GM21390 (cell line): ENCODE measurements around the gene LRRC7.
"Not testable (repeated sequence)": the region's sequence is repeated elsewhere in the genome, so short reads cannot be mapped to it uniquely, and the experiment has no call there.

Source experiments
- ATAC-seq: cut with Tn5 transposase; IDR thresholded peaks from one replicate; pipeline ENCODE4 v1.9.1; 2021; ENCODE audit not compliant: unreplicated experiment

LRRC7 gene

DNA sequence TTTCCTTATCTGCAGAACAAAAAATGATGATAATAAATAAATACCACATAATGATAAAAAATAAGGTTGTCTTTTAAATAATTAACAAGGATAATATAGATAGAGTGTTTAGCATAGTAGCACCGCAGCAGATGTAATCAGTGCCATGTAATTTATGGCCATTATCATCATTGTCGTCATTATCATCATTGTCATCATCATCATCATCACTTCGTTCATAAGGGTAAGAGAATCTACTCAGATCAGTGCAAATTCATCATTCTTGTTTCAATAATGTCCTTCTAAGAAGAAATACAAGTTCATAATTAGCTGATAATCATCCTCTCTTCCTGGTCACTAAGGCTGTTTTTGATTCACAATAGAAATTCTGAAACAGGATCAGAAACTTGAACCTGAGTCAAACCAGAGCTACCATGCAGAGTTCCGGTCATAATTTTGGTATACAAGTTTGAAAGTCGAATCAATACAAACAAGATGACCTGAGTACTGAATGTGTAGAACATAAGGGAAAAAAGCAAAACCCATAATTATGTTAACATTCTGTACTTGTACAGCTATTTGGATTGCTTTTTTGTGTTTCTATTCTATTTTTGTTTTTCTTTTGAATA, 465.6 kb downstream of the LRRC7 start:
- ATAC-seq = peak; percentile 74

DNA sequence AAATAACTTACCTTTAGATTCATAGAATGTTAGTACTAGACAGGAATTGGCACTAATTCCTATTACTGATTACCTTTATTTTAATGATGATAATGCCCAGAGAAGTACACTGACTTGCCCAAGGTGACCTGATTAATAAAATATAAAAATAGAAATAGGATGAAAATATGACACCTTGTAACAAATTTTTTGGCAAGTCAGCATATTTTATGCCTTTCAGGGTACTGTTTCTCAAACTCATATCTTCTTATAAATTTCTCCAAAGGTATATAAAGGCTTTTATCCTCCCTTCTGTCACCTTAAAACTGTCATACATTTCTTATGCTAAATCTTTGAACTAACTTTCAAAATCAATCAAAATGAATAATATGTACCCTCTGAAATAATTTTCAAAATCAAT, 466.2 kb downstream of the LRRC7 start:
- ATAC-seq = no peak

DNA sequence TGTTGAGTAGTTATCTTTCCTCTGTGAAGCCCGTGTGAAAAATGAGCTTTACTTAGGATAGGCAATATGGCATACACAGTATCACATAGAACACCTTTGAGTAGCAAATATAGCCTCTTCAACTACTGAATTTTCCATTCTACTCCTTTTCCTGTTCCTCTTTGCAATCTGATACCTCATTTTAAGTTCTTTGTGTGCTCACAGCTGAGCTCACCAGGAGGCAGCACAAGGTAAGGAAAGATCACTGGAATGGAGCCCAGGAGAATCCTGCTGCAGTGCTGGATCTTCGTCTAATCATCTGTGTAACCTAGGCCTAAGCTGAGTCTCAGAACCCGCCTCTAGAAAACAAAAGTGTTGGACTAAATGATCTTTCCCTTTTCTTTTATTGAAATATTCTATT, 466.7 kb downstream of the LRRC7 start:
- ATAC-seq = no peak

DNA sequence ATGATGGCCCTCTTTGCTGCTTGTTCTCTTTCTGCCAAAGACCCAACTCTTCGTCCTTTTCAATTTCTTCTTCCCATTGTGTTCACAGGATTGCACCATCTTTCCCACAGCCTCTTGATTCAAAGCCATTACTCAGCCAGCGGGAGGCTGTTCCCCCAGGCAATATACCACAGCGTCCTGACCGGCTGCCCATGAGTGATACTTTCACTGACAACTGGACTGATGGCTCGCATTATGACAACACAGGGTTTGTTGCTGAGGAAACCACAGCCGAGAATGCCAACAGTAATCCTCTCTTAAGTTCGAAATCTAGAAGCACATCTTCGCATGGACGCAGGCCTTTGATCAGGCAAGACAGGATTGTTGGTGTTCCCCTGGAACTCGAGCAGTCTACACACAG, 470.3 kb downstream of the LRRC7 start:
- no peak for ATAC-seq

DNA sequence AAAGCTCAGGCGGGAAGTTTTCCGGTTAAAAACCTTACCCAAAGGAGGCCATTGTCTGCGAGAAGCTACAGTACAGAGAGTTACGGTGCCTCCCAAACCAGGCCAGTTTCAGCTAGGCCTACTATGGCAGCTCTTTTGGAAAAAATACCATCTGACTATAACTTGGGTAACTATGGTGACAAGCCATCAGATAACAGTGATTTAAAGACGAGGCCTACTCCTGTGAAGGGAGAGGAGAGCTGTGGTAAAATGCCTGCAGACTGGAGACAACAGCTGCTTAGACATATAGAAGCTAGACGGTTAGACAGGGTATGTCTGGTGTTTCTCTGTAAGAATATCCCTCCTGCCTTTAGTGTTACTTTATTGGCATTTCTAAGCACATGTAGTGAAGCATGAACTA, 471.8 kb downstream of the LRRC7 start:
- ATAC-seq = no peak

DNA sequence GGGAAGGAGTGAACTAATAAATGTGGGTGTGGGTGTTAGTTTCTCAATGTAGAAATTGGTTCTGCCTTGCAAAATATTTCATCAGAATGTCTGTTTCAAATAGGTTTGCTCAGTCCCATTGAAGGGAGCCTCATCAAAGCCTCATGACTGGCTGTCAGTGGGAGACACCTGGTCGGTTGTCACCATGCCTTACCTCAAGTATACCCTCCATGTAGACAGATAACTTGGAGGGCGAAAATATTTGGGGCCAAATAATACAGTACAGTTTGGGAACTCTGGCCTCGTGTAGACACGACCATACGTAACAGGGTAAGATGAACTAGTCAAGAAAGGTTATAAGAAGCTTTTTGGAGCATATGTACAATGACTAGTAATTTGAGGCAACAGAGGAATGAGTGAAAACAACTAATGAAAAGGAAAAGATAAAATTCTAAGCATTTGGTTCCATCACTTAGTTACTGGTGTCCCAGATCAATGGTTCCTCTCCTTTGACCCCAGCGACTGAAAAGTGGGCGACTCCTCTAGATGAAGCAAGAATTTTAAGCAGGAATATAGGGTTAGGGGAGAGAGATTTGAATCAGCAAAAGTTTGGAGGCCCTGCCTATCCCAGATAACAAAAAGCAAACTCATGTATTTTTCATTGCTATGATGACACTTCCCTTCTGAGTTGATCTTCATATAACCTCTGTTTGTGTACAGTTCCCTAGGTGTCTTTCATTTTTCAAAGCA, 473.8 kb downstream of the LRRC7 start:
- no peak for ATAC-seq

DNA sequence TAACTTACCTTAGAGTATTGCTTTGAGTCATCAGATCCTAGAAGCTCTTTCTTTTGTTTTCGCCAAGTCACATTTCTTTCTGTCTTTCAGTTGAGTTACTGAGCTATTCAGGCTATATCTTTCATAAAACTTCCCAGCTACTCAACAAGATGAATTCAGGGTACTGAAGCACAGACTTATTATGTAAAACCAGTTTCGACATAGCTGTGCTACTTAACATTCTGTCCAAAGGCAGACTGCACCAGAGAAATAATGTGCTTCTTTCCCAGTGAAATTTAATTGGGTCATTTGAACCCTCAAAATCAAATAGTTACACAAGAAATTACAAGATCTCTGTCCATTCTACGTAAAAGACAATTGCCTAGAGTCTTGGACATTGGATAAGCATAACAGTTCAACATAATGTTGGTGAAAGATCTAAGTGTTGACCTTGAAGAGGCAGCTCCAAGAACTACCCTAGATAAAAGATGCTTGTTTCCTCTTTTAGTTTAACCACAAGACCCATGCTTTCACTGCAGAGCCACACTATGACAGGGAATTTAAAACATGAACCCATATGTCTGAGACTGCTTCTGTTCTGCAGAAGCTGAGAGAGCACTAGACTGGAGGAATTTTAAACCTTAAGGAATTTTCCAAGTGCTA, 474.5 kb downstream of the LRRC7 start:
- no peak for ATAC-seq

DNA sequence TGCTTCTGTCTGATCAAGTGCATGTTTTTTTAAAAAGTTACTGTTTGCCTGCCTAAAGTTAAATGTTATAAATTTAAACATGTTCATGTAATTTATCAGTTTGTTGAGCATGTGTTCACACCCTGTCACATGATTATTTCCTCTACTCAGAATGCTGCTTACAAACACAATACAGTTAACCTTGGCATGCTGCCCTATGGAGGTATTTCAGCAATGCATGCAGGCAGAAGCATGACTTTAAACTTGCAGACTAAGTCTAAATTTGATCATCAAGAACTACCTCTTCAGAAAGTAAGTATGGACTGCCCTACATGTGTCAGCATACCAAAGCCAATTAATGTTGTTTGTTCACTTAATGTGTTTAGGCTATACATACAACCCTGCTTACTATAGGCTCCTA, 476.1 kb downstream of the LRRC7 start:
- no peak for ATAC-seq

DNA sequence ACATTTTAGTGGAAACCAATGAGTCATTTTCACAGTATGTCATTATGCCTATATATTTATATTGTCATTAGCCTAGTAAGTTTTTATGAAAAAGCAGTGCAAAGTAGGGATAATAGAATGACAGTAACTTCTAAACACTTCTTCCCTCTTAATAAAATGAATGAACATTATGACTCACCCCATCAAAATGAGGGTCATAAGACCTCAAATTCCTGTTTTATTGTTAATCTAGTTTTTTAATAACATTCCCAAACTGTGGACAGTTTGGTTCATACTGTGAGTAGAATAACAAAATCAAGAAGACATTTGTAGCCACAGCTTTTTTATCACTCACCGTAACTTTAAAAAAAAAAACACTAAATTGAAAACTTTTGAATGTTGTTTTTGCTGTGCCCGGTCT, 477.1 kb downstream of the LRRC7 start:
- ATAC-seq = no peak

DNA sequence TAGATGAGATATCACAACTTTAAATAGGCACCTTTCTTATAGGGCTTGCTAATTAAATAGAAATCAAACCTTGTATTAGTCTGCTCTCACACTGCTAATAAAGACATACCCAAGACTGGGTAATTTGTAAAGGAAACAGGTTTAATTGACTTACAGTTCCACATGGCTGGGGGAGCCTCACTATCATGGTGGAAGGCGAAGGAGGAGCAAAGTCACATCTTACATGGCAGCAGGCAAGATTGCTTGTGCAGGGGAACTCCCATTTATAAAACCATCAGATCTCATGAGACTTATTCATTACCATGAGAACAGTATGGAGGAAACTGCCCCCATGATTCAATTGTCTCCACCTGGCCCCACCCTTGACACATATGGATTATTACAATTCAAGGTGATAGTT, 477.9 kb downstream of the LRRC7 start:
- ATAC-seq = not testable (repeated sequence)

DNA sequence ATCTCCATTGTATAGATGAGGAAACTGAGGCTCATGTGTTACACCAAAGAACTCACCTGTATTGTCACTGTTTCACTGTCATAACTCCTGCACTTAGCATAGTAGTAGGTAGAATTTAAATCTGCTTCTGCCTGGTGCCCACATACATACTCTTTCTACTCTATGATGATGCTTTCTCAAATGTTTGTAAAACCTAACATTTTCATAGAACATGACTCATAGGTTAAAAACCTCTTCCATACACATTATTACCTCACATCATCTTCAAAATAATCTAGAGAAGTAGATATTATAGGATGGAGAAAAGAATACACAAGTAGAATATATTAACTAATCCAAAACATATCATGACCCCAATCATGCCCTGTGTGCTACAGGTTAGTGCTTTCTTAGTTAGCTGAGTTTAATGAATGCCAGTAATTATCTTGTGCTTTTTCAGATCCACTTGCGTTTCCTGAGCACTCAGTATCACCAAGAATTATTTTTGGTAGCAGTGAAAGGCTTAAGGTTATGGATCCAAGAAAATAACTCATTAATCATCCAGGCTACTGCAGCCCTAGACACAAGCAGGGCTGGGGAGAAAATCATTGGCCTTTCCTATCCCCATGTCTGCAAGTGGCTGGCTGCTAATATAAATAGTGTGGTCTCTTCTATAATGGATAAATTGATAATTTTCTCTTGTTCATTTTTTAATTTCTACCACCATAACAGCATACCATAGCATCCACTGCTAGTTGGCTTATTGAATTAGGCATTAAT, 480.8 kb downstream of the LRRC7 start:
- ATAC-seq = no peak

DNA sequence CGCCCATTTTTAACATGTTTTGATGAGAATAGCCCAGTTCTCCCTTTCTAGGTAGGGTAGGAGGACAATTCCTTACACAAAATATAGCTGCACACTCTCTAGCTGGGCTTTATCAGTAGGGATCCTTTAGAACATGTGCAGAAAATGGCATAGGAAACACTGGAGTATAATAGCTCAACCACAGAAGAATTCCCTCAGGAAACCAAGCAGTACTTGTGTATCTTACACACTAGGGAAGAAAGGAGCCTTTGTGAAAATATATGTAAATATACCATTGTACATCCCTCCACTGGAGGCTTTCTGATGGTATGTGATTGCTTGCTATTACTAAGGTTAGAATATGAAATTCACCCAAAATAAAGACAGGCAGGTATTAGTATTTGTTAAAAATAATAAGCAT, 484.2 kb downstream of the LRRC7 start:
- ATAC-seq = no peak

DNA sequence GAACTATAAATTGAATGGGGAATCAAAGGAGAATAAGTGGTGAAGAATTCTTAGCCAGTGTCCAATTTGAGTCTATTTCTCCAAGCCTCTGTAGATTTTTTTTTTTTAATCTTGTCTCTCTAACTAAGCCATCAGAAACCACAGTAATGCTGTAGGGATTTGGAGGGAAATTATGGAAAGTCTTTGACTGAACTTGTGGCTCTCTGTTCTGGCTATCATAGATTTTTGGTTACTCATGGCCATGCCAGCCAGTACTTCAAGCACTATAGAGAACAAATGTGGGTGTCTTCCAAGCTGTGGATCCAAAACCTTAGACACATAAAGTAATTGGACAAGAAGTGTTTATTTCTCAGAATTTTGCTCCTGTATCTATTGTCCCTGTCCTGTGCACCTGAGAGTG, 489.8 kb downstream of the LRRC7 start:
- no peak for ATAC-seq

DNA sequence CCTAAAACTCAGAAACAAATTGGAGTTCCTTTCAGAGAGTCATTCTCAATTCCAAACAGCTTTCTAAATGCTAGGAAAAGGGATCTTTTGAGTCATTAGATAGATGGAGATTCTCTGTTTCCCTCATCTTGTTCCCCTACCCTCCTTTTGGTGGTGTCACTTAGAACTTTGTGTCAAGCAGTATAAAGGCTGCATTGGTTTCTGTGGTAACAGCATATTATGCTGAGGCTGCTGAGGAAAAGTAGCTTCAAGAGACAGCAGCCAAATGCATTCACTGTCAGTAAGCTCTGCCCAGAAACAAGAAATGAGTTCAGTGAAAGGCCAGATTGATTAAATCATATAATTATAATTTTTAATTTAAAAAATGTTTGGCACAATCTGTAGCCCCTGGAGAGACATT, 493.5 kb downstream of the LRRC7 start:
- ATAC-seq = no peak

DNA sequence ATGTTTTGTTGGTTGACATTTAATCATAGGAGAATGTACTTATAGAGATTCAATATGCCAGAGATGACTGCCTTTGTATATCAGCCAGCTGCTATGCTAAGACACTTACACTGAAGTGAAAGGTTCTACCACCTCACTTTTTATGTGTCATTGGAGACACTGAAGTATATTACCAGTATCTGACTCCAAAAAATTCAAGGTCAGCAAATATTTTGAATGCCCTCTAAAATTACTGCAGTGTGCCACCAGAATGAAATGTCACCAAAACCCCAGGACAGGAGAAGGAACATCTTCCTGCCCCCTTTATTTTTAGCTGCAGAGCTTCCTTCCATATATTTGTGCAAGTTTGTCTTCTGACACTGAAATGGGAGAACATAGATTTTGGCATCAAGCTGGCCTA, 496.1 kb downstream of the LRRC7 start:
- no peak for ATAC-seq

DNA sequence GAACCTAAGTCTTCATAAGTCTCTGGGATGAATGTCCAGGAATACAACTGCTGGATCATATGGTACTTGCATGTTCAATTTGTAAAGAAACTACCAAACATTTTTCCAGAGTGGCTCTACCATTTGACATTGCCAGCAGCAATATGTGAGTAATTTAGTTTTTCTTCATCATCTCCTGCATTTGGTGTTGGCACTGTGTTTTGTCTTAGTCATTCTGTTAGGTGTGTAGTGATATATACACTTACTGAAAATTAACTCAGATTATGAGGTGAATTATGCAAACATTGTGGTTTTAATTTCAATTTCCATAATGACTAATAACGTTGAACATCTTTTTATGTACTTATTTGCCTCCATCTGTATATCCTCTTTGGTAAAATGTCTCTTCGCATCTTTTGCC, 499.0 kb downstream of the LRRC7 start:
- no peak for ATAC-seq

DNA sequence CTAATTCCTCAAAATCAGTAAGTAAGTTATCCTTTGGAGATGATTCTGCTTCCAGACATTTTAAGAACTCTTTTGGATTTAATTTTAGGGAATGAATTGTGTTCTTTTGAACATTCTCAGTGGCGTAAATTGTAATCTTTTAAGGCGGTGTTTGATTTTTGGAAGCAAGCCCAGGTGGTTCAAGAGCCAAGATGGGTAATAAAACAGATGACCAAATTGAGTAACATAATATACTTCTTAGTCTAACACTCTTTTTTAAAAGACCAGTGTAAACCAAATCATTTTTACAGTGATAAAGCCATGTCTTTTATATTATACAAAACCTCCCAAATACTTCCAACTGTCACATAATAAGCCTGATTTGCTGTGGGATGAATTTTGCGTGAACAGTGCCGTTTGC, 503.9 kb downstream of the LRRC7 start:
- no peak for ATAC-seq

DNA sequence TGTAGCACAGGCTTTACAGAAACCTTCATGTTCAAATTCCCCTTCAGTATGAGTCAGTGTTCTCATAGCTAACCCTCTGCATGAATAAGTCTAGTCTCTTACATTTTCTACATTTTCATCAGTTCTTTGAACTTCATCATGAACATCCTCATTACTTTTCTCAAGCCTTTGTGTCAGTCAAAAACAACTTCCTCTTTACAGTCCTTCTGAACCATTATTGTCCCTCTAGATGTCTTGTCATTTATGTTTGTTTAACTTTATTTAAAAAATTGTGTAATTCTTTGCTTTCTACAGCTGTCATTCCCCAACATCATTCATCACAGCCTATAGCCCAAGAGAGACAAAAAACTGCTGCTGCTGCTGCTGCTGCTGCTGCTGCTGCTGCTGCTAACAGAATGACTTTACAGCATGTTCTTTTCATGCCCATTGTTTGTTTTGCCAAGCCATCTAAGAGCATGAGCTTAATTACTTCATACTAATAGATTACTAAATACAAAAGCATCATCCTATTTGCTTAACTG, 504.6 kb downstream of the LRRC7 start:
- no peak for ATAC-seq

DNA sequence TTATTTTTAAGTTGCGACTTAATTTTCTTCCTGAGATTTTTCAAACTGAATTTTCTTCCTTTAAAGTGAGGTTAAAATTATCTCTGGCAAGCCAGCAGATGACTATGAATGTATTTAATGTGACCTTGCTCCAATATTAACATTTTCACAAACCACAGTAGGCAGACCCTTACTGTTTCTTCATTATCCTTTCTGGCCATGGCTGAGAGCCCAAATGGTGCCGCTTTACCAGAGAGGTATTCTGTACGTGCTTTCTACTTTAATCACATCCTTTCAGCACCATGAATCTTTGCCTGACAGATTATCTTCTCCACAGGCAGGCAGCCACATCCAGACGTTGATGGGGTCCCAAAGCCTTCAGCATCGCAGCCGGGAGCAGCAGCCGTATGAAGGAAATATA, 508.0 kb downstream of the LRRC7 start:
- no peak for ATAC-seq

DNA sequence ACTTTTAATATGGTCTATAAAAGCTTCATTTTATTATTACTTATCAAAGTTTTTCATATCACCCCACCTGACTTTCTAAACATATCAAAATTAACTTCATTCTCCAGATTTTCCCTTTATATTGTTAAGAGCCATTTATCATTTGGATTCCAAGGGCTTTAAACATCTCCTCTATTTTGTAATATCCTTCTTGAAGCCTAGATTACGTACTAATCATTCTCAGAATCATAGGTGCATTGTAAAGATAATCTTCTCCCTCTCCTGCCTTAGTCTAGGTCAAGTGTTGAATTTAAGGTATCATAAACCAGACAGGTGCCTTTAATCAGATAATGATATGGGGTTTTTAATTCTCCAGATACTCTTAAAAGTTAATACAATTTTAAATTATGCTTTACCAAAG, 509.3 kb downstream of the LRRC7 start:
- ATAC-seq = no peak

DNA sequence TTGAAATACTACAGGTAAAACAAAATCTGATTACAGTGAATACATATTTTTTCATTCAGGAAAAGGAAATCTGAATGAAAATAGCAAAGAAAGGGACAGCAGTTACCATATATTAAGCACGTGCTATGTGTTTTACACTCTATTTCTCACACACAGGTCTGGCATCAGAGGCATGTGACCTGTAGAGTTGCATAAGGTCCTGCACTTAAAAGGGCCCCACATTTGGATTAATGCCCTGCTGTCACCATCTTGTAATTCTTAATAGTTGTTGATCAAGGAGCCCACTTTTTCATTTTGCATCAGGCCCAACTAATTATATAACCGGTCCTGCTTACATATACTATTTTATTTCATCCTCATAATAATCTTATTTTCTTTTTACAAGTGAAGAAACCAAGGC, 511.8 kb downstream of the LRRC7 start:
- ATAC-seq = no peak

DNA sequence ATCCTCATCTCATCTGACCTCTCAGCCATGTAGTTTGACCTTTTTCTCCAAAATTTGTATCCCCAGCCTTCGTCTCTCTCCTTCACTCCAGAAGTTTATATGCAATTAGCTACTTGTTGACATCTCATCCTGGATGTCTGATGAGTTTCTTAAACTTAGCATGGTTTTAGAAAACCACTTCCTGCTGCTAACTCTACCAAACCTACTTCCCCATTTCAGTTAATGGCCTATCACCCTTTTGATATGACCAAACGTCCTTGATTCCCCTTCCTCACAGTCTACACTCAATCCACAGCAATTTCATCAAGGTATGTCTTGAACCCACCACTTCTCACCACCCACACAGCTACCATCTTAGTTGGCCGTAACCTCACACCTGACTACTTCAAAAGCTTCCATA, 515.8 kb downstream of the LRRC7 start:
- peak; percentile 74 for ATAC-seq
